Measurements from ENCODE around the gene GGTLC2. TPM values are rescaled to one million over a fixed set of nuclear protein-coding genes. Genes with fewer than 3 reads are reported as not detected.

The GGTLC2 gene
- total RNA-seq, 1 donor from 2014 or later, result 1.5 TPM

- no peak overlapping the region for H3K27ac Mint-ChIP-seq (ENCODE audit: unreplicated experiment)
- H3K9me3 Mint-ChIP-seq (ENCODE audit: low read depth), result peaks cover 15% of the 10 kb centered on the region
- H3K27me3 Mint-ChIP-seq (ENCODE audit: low read depth), result peaks cover 25% of the 10 kb centered on the region
- no peaks in the 10 kb centered on the region for H3K36me3 Mint-ChIP-seq (ENCODE audit: low read depth)
- TF ChIP-seq CTCF (IDR thresholded peaks at IDR 0.05), result no peak
- no peaks in the 10 kb centered on the region for H3K4me1 Mint-ChIP-seq (ENCODE audit: low read depth)
- DNase-seq (ENCODE audit: low spot score), result no peak
- H3K4me3 Mint-ChIP-seq (ENCODE audit: unreplicated experiment), result no peak overlapping the region
Measured at GRCh38 chr22:22667966-22668880, 23.8 kb downstream of the GGTLC2 start.

GRCh38 chr22:22669093-22669492 is 24.7 kb downstream of the GGTLC2 start:
- DNase-seq (ENCODE audit: low spot score), result no peak
- TF ChIP-seq CTCF (IDR thresholded peaks at IDR 0.05), result no peak
- Mint-ChIP-seq H3K9me3 (ENCODE audit: low read depth) (peaks cover 15% of the 10 kb centered on the region), H3K36me3 (ENCODE audit: low read depth) (no peaks in the 10 kb centered on the region), H3K27ac (ENCODE audit: unreplicated experiment) (no peak overlapping the region), H3K4me1 (ENCODE audit: low read depth) (no peaks in the 10 kb centered on the region), H3K27me3 (ENCODE audit: low read depth) (peaks cover 24% of the 10 kb centered on the region), H3K4me3 (ENCODE audit: unreplicated experiment) (no peak overlapping the region)

- no peak overlapping the region for H3K27ac Mint-ChIP-seq (ENCODE audit: unreplicated experiment)
- no peak overlapping the region for H3K4me3 Mint-ChIP-seq (ENCODE audit: unreplicated experiment)
- H3K4me1 Mint-ChIP-seq (ENCODE audit: low read depth), result no peaks in the 10 kb centered on the region
- TF ChIP-seq CTCF (IDR thresholded peaks at IDR 0.05), result no peak
- DNase-seq (ENCODE audit: low spot score), result no peak
- no peaks in the 10 kb centered on the region for H3K36me3 Mint-ChIP-seq (ENCODE audit: low read depth)
- H3K27me3 Mint-ChIP-seq (ENCODE audit: low read depth), result peaks cover 23% of the 10 kb centered on the region
- H3K9me3 Mint-ChIP-seq (ENCODE audit: low read depth), result peaks cover 15% of the 10 kb centered on the region
Measured at GRCh38 chr22:22670076-22670795, 25.8 kb downstream of the GGTLC2 start.

- TF ChIP-seq CTCF (IDR thresholded peaks at IDR 0.05), result no peak
- Mint-ChIP-seq H3K27ac (ENCODE audit: unreplicated experiment) (no peak overlapping the region), H3K4me3 (ENCODE audit: unreplicated experiment) (no peak overlapping the region), H3K36me3 (ENCODE audit: low read depth) (no peaks in the 10 kb centered on the region), H3K9me3 (ENCODE audit: low read depth) (peaks cover 15% of the 10 kb centered on the region), H3K4me1 (ENCODE audit: low read depth) (no peaks in the 10 kb centered on the region), H3K27me3 (ENCODE audit: low read depth) (peaks cover 20% of the 10 kb centered on the region)
- no peak for DNase-seq (ENCODE audit: low spot score)
Measured at GRCh38 chr22:22671506-22671905, 27.1 kb downstream of the GGTLC2 start.

- Mint-ChIP-seq H3K9me3 (ENCODE audit: low read depth) (peaks cover 15% of the 10 kb centered on the region), H3K27me3 (ENCODE audit: low read depth) (peaks cover 27% of the 10 kb centered on the region), H3K4me1 (ENCODE audit: low read depth) (no peaks in the 10 kb centered on the region), H3K27ac (ENCODE audit: unreplicated experiment) (no peak overlapping the region), H3K4me3 (ENCODE audit: unreplicated experiment) (no peak overlapping the region), H3K36me3 (ENCODE audit: low read depth) (no peaks in the 10 kb centered on the region)
- TF ChIP-seq CTCF (IDR thresholded peaks at IDR 0.05), result no peak
- no peak for DNase-seq (ENCODE audit: low spot score)
Measured at GRCh38 chr22:22673099-22673498, 28.7 kb downstream of the GGTLC2 start.
